ENCODE data around the gene LRRK1. TPM values are rescaled to one million over a fixed set of nuclear protein-coding genes. Genes with fewer than 3 reads are reported as not detected.

Gene LRRK1
- total and polyA plus RNA-seq, 2 experiments from 2014 or later: 2.6 to 4.5 TPM

DNA sequence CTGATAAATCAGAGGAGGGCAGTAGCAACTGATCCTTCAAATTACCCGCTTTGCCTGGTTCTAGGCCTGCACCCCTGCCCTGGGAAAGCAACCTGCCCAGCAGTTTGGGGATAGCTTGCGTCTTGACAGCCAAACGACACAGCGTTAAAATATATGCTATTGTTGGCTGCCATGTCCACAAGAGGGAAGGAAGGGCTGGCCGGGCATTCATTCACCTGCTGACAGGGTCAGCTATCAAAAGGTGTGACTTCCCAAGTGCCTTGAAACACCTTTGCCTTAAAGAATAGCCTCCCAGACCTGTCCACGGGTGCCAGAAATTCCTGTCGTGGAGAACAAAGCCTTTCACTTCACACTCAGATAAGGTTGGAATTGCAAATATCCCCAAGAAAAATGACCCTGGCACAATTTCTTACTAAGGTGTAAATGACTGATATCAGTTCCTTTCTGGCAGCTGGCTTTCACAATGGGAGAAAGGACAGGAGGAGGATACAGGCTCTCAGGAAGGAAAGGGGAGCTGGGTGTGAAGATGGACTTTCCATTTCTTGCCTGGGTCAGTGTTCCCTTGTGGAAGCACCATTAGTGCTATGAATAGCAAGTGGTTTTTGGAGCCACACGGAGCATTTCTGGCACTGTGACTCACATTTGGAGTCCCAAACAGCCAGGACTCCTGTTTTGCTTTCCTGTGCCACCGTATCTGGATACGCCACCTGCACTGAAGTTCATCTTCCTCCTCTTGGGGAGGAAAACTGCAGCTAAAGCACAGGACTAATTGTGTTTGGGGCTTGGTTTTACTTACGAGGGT, 20.3 kb upstream of the LRRK1 start:
- no peaks in the 10 kb centered on the region for H3K36me3 Mint-ChIP-seq (ENCODE audit: low read depth)
- Histone ChIP-seq H2AFZ (no peak overlapping the region), H3F3A (replicated peaks; ENCODE audit: low read depth) (no peaks in the 10 kb centered on the region), H3K27ac (ENCODE audit: low read depth) (no peak overlapping the region), H3K79me2 (replicated peaks; ENCODE audit: insufficient read depth) (no peaks in the 10 kb centered on the region), H3K9me2 (ENCODE audit: insufficient read depth) (no peaks in the 10 kb centered on the region), H4K20me1 (replicated peaks; ENCODE audit: insufficient read depth) (no peaks in the 10 kb centered on the region), H3K4me3 (no peak overlapping the region), H3K36me3 (ENCODE audit: insufficient read depth) (no peaks in the 10 kb centered on the region), H3K27me3 (ENCODE audit: insufficient read depth) (no peaks in the 10 kb centered on the region), H3K4me1 (ENCODE audit: insufficient read depth) (no peaks in the 10 kb centered on the region; the same call in 1 of the 2 replicates), H3K4me2 (no peak overlapping the region)
- H3K27me3 Mint-ChIP-seq (ENCODE audit: insufficient read depth, low read depth, poor library complexity): peaks cover 9% of the 10 kb centered on the region
- H3K27ac Mint-ChIP-seq: no peak overlapping the region; the same call in 1 of the 2 replicates
- peaks cover 17% of the 10 kb centered on the region for H3K4me1 Mint-ChIP-seq
- DNase-seq (ENCODE audit: low spot score) (no peak), ATAC-seq (no peak)
- TF ChIP-seq REST (IDR thresholded peaks at IDR 0.05; ENCODE audit: unreplicated experiment) (no peak), STAT1 (IDR thresholded peaks at IDR 0.05; ENCODE audit: unreplicated experiment) (no peak), ETS1 (IDR thresholded peaks at IDR 0.05) (no peak), POLR2AphosphoS5 (IDR thresholded peaks at IDR 0.05; ENCODE audit: low read depth) (no peak), EZH2 (IDR thresholded peaks at IDR 0.05; ENCODE audit: low read depth, unreplicated experiment) (no peak), EZH2phosphoT487 (IDR thresholded peaks at IDR 0.05; ENCODE audit: unreplicated experiment) (no peak), NANOG (IDR thresholded peaks at IDR 0.05; ENCODE audit: borderline replicate concordance) (no peak), JUNB (IDR thresholded peaks at IDR 0.05; ENCODE audit: unreplicated experiment) (no peak), ZNF462 (CRISPR knock-in tag; IDR thresholded peaks at IDR 0.05) (no peak), ZNF114 (CRISPR knock-in tag; IDR thresholded peaks at IDR 0.05) (no peak), ZNF331 (CRISPR knock-in tag; IDR thresholded peaks at IDR 0.05; ENCODE audit: low read depth) (no peak), CREB1 (CRISPR knock-in tag; IDR thresholded peaks at IDR 0.05; ENCODE audit: low read depth) (no peak)
- TF ChIP-seq, protein P1, sequence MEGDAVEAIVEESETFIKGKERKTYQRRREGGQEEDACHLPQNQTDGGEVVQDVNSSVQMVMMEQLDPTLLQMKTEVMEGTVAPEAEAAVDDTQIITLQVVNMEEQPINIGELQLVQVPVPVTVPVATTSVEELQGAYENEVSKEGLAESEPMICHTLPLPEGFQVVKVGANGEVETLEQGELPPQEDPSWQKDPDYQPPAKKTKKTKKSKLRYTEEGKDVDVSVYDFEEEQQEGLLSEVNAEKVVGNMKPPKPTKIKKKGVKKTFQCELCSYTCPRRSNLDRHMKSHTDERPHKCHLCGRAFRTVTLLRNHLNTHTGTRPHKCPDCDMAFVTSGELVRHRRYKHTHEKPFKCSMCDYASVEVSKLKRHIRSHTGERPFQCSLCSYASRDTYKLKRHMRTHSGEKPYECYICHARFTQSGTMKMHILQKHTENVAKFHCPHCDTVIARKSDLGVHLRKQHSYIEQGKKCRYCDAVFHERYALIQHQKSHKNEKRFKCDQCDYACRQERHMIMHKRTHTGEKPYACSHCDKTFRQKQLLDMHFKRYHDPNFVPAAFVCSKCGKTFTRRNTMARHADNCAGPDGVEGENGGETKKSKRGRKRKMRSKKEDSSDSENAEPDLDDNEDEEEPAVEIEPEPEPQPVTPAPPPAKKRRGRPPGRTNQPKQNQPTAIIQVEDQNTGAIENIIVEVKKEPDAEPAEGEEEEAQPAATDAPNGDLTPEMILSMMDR (conservative IDR thresholded peaks at IDR 0.05; ENCODE audit: low read depth in 2 of 2): no peak
- no peaks in the 10 kb centered on the region for H3K9me3 Mint-ChIP-seq
- H3K4me3 Mint-ChIP-seq: no peak overlapping the region

Measured in GM23338 (cell line).